Urothelium cell line (cell line): ENCODE results near the gene CEBPB.
A peak's percentile ranks its signal among the peaks of the same experiment; 100 is the strongest.
"Not testable (repeated sequence)": the region's sequence is repeated elsewhere in the genome, so short reads cannot be mapped to it uniquely, and the experiment has no call there.

ENCODE experiments used
- DNase-seq: peaks from one replicate; pipeline ENCODE4 v3.0.0; 2011; ENCODE audit warnings: low spot score, mixed read lengths
- FAIRE-seq: peaks from 2 replicates; lab custom pipeline; 2011; peaks lifted over from hg19 to GRCh38; lab: Jason Lieb, UNC

CEBPB gene

DNA sequence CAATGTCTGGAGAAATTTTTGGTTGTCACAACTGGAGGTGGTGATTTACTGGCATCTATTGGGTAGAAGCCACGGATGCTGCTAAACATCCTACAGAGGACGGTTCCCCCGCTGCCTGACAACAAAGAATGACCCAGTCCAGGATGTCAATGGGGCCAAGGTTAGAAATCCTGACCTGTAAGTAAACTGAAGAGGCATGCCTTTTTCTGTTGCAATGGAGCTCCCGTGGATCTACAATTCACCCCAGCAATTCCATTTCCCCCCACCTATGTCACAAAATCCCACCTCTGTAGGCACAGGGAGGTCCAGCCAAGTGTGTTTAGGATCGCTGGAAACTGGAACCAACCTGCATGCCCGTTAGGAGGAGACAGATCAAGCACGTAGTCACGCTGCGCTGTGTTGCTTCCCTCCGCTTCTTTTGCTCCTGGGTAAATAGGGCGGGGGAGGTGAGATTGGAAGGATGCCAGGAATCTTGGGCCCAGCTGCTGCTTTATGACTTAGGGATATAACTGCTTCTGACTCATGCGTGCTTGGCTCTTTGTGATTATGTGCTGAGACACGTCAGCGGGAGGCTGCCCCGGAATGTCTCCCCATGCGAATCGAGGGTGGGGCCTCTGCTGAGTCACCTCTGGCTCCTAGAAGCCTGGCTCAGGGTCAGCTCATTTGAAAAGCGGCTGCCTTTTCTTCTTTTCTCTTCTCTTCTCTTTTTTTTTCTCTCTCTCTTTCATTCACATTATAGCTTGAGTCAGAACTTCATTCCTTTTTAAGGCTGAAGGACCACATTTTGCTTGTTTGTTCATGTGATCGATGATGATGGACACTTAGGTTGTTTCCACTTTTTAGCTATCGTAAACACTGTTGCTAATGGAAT is 24.7 kb upstream of the CEBPB start:
- DNase-seq (peak; percentile 100), FAIRE-seq (peak; percentile 83)

DNA sequence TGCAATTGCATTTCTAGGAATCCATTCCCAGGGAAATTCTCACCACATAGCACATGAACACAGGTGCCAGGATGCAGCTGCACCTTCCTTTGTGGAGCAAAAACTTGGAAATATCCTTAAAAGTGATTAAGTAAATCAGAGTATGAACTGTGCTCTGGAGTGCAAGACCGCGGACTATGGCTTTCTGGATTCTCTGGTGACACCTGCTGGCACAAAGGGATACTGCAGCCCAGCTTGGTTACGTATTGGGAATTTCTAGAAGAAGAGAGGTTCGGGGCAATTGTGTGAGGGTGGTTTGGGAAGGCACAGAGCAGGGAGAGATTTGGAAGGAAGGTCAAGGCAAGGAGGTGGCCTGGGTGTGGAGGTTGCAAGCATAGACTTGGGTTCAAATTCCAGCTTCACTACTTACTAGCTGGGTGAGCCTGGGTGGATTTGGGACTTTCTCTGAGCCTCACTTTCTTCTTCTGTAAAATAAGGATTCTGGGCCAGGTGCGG is 21.3 kb upstream of the CEBPB start:
- FAIRE-seq, result no peak
- DNase-seq, result peak; percentile 81

- DNase-seq, result no peak
- FAIRE-seq, result no peak
These were observed 19.9 kb upstream of the CEBPB start for GRCh38 chr20:50170549-50171220.

- FAIRE-seq (no peak), DNase-seq (no peak)
These were observed 18.1 kb upstream of the CEBPB start for GRCh38 chr20:50172347-50173013.

- DNase-seq, result no peak
- no peak for FAIRE-seq
These were observed 16.2 kb upstream of the CEBPB start for GRCh38 chr20:50174456-50174855.

DNA sequence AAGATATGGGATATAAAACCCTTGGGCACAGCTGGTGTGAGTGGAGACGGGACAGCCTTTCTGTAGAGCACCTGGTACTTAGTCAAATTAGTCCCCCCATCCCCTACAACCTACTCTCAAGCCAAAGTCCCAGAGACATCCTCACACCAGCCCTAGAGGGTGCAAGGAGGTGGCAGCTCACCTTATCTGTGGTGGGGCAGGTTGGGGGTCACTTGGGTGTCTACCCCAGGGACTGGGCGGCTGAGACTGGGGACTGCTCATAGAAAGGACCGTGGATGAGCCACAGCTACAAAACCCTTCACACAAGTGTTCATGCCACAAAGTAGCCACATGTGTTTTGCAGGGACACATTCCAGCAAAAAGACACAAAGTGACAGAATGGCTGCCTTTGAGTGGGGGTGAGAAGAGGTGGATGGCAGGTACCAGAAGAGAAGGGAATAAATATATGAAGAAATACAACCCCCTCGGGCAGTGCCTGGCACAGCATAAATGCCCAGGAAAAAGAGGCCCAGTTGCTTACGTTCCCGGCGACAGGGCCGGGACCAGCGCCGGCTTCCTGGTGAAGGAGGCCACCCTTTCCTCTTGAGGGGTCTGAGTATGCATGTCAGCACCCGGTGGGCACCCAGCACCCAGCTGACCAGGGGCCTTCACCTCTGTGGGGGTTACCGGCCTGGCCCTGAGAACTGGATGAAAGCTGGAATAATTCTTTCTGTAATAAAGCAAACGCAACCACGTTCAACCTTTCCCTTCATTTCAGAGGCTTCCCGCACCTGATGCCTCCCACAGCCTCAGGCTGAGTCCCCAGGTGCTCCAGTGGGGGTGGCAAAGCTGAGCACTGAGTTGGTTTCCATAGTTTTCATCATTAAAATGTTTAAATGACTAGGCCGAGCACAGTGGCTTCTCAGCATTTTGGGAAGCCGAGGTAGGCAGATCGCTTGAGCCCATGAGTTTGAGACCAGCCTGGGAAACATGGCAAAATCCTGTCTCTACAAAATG is 14.4 kb upstream of the CEBPB start:
- FAIRE-seq (no peak), DNase-seq (no peak)

GRCh38 chr20:50178672-50179071 is 12.0 kb upstream of the CEBPB start:
- not testable (repeated sequence) for FAIRE-seq, DNase-seq

- DNase-seq, result no peak
- no peak for FAIRE-seq
These were observed 9.3 kb upstream of the CEBPB start for GRCh38 chr20:50181344-50181743.

- FAIRE-seq (no peak), DNase-seq (no peak)
These were observed 8.3 kb upstream of the CEBPB start for GRCh38 chr20:50182346-50182745.

- FAIRE-seq, result no peak
- no peak for DNase-seq
These were observed 5.2 kb upstream of the CEBPB start for GRCh38 chr20:50185426-50185825.

- FAIRE-seq (peak; percentile 72), DNase-seq (peak; percentile 87)
These were observed 4.3 kb upstream of the CEBPB start for GRCh38 chr20:50186151-50186885.

GRCh38 chr20:50186987-50187402 is 3.6 kb upstream of the CEBPB start:
- DNase-seq (no peak), FAIRE-seq (no peak)

DNA sequence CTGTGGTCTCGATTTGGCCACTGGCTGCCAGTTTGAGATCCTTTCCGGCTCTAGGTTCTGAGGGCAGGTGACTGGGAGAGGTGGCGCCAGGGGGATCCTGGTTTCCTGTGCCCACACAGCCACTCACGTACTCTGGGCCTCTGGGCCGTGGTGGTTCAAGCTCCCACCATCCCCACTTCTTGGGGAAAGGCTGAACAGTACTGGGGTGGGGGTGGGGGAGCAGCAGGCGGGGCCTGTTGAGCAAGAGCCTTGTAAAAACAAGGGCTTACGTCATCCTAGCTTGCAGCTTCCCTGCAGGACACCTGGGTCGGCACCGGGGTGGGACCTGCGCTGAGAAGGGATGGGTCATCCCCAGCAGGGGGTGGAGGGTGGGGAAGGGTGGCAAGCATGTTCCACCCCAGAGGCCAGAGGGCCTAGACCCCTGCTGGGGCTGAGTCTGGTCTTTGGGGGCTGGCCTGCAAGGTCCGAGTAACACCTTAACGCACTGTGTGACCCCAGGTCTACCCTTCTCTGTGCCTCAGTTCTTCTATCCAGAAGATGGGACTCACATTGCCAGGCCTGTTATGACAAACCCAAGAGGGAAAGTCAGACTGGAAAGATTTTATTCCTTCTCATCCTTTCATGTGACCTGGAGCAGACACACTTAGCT is 3.1 kb upstream of the CEBPB start:
- FAIRE-seq, result no peak
- no peak for DNase-seq

DNA sequence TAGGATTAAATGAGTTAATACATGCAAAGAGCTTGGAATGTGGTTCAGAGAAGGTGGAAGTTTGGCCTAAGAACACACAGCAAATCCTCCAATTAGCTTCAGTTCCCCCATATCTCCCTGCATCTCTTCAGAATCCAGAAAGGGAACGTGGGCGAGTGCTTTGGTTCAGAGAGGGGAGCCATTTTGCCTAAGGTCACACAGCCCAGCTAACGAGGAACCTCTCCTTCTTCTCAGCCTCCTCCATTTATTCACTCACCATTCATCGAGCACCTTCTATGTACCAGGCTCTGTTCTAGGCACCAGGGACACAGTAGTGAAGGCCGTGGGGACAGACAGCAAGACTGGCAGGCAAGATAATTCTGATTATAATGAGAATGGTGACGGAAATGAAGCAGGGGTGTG is 2.3 kb upstream of the CEBPB start:
- FAIRE-seq (no peak), DNase-seq (no peak)

DNA sequence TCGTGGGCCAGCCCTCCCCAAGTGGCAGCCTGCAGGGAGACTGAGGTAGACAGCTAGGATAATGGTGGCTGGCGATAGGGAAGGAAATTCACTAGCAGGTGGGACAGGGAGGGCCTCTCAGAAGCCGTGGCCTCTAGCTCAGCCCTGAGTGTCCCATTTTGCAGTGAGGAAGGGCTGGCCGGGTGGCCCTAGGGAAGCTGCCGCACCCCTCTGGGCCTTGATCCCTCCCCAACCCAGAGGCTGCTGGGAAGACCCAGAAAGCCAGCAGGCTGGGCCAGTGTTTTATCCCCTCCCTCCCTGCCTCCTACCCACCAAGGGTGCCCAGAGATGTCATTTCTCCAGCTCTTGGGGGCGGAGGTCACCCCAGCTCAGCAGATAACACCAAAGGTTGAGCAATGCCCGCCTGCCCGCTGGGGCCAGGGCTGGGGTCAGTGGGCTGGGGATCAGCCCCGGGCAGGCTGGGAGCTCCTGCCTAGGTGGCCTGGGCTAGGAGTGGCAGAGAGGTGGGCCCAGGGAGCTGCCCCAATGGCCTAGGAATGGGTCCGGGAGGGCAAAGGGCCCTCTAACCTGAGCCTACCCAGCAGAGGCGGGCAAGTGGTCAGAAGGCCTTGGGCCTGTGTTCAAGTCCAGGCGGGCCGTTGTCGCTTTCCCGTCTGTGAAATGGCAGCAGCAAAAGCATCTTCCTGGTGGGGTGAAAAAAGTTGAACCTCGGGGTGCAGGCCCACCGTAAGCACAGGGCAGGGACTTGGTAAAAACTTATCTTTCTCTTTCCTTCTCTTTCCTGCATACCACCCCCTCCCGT is 1.6 kb upstream of the CEBPB start:
- no peak for DNase-seq
- FAIRE-seq, result no peak

- DNase-seq, result no peak
- no peak for FAIRE-seq
These were observed 864 bp upstream of the CEBPB start for GRCh38 chr20:50189681-50190250.

GRCh38 chr20:50191065-50191543 is 474 bp downstream of the CEBPB start:
- DNase-seq, result no peak
- no peak for FAIRE-seq
